GM23338 (cell line): ENCODE results near the gene PDIA4.

Source experiments
- POLR2AphosphoS5 ChIP-seq: IDR thresholded peaks from 2 replicates; pipeline ENCODE4 v1.6.1; 2016; ENCODE audit warnings: antibody characterized with exemption, low read depth
- TF ChIP-seq, protein P1 (sequence below), 2 experiments: fragments of 200-600 bp in 1 of 2; sonication (generic) in 1 of 2; conservative IDR thresholded peaks; 2 replicates each; pipeline versions ENCODE4 v1.5.1 to v1.6.1; 2016 to 2017; ENCODE audit warnings: antibody characterized with exemption in 2 of 2, low read depth in 2 of 2, mild to moderate bottlenecking in 2 of 2, moderate library complexity in 1 of 2

DNA sequence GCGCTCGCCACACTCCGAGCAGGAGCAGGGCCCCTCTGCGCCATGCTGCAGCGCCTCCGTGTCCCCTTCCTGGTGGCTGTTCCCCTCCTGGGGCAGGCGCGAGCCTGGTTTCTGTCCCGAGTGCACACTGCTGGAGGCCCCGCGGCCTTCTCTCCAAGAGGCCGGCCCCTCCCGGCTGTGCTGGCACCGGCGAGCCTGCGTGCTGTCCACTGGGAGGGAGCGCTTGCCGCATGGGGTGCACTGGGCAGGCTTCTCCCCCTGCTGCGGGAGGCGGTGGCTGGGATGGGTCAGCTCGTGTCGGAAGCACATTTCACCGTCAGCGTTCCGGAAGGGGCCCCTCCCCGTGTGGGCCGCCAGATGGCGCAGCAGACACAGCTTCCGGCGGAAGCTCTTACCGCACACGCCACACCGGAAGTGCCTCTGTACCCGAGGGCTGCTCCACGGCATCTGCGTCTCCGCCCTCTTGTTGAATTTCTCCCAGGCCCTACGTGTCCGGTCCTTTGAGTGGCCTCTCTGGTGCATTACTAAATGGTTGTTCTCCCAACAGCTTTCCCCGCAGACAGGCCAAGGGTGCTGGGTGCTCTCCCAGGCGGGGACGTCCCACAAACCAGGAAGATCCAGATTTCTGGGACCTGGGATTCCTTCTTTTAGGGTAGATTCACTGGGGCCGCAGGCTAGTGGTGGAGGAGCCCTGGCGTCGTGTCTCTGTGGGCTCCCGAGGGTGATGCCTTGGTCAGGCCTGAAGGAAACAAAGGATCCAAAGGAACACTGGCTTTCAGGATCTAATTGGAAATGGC, 43.5 kb upstream of the PDIA4 start:
- TF ChIP-seq, protein P1, sequence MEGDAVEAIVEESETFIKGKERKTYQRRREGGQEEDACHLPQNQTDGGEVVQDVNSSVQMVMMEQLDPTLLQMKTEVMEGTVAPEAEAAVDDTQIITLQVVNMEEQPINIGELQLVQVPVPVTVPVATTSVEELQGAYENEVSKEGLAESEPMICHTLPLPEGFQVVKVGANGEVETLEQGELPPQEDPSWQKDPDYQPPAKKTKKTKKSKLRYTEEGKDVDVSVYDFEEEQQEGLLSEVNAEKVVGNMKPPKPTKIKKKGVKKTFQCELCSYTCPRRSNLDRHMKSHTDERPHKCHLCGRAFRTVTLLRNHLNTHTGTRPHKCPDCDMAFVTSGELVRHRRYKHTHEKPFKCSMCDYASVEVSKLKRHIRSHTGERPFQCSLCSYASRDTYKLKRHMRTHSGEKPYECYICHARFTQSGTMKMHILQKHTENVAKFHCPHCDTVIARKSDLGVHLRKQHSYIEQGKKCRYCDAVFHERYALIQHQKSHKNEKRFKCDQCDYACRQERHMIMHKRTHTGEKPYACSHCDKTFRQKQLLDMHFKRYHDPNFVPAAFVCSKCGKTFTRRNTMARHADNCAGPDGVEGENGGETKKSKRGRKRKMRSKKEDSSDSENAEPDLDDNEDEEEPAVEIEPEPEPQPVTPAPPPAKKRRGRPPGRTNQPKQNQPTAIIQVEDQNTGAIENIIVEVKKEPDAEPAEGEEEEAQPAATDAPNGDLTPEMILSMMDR (conservative IDR thresholded peaks at IDR 0.05; ENCODE audit: low read depth in 2 of 2) = peak; percentile 72 to 87
- TF ChIP-seq POLR2AphosphoS5 = 0 out of 2 replicates have a peak, but pooled peaks have one; percentile 43
